Testis (tissue), 2 donors: ENCODE data around the gene UBL4A.

Source experiments
- POLR2A ChIP-seq: fragments of 450-650 bp; IDR thresholded peaks from one replicate; pipeline ENCODE4 v1.6.1; 2017; ENCODE audit warnings: antibody characterized with exemption, mild to moderate bottlenecking, moderate library complexity
- TF ChIP-seq, protein P1 (sequence below), 3 experiments: fragments of 450-650 bp in 2 of 3; fragments of 200-600 bp in 1 of 3; sonication (generic) in 1 of 3; IDR thresholded peaks; one replicate each; pipeline ENCODE4 v1.5.1; 2016 to 2019; ENCODE audit warnings: antibody characterized with exemption in 3 of 3, mild to moderate bottlenecking in 2 of 3, moderate library complexity in 1 of 3

DNA sequence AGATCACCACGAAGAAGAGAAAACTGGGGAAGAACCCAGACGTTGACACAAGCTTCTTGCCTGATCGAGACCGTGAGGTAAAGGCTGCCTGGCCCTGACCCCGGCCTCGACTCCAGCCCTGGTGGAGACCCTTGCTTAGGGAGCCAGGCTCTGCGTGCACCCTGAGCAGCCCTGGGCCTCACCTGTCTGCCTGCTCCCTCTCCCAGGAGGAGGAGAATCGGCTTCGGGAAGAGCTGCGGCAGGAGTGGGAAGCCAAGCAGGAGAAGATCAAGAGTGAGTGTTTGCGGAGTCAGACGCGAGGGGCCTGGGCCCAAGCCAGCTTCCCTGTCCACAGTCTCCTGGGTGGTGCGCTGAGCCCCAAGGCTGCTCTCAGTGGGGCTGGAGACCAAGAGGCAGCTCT lies 37.9 kb downstream of the UBL4A start:
- no peak for TF ChIP-seq POLR2A
- TF ChIP-seq, protein P1, sequence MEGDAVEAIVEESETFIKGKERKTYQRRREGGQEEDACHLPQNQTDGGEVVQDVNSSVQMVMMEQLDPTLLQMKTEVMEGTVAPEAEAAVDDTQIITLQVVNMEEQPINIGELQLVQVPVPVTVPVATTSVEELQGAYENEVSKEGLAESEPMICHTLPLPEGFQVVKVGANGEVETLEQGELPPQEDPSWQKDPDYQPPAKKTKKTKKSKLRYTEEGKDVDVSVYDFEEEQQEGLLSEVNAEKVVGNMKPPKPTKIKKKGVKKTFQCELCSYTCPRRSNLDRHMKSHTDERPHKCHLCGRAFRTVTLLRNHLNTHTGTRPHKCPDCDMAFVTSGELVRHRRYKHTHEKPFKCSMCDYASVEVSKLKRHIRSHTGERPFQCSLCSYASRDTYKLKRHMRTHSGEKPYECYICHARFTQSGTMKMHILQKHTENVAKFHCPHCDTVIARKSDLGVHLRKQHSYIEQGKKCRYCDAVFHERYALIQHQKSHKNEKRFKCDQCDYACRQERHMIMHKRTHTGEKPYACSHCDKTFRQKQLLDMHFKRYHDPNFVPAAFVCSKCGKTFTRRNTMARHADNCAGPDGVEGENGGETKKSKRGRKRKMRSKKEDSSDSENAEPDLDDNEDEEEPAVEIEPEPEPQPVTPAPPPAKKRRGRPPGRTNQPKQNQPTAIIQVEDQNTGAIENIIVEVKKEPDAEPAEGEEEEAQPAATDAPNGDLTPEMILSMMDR (IDR thresholded peaks at IDR 0.05): no peak
